Astrocyte (in vitro differentiated cells and primary cell): Measurements from ENCODE around the gene MAP1B. TPM values are rescaled to one million over a fixed set of nuclear protein-coding genes. Genes with fewer than 3 reads are reported as not detected.

Experiments used
- DNase-seq: peaks from one replicate; pipeline ENCODE4 v3.0.0-alpha.2; 2010; ENCODE audit warnings: low read depth
- FAIRE-seq: peaks from 2 replicates; lab custom pipeline; 2011; peaks lifted over from hg19 to GRCh38; lab: Jason Lieb, UNC
- H2AFZ ChIP-seq: 2 replicates; pipeline ENCODE4 v1.6.0; 2012; ENCODE audit warnings: low read depth, low read length, inconsistent platforms
- H3K27ac ChIP-seq: 2 replicates; pipeline ENCODE4 v1.5.1; 2011; ENCODE audit warnings: low read depth, low read length, inconsistent platforms
- H3K27me3 ChIP-seq: 2 replicates; pipeline ENCODE4 v1.6.0; 2011; ENCODE audit warnings: low read length, inconsistent platforms; ENCODE audit not compliant: insufficient read depth
- H3K36me3 ChIP-seq: 2 replicates; pipeline ENCODE4 v1.5.1; 2011; ENCODE audit warnings: low read length, inconsistent platforms; ENCODE audit not compliant: insufficient read depth
- H3K4me1 ChIP-seq: 2 replicates; pipeline ENCODE4 v1.5.1; 2011; ENCODE audit warnings: low read length, inconsistent platforms; ENCODE audit not compliant: insufficient read depth
- H3K4me2 ChIP-seq: 2 replicates; pipeline ENCODE4 v1.6.0; 2012; ENCODE audit warnings: low read length, inconsistent platforms
- H3K4me3 ChIP-seq: 2 replicates; pipeline ENCODE4 v1.5.1; 2011; ENCODE audit warnings: low read depth, mild to moderate bottlenecking, low read length, inconsistent platforms; ENCODE audit not compliant: insufficient read depth
- H3K79me2 ChIP-seq: 2 replicates; pipeline ENCODE4 v1.6.0; 2012; ENCODE audit warnings: mild to moderate bottlenecking, low read length, inconsistent platforms; ENCODE audit not compliant: insufficient read depth
- H3K9ac ChIP-seq: 2 replicates; pipeline ENCODE4 v1.6.0; 2012; ENCODE audit warnings: mild to moderate bottlenecking, low read length, inconsistent platforms
- H3K9me3 ChIP-seq: 2 replicates; pipeline ENCODE4 v1.5.1; 2012; ENCODE audit warnings: low read depth, mild to moderate bottlenecking, low read length, inconsistent platforms; ENCODE audit not compliant: insufficient read depth
- H4K20me1 ChIP-seq: 2 replicates; pipeline ENCODE4 v1.6.0; 2012; ENCODE audit warnings: low read length, inconsistent platforms; ENCODE audit not compliant: insufficient read depth
- H3K27ac Mint-ChIP-seq: one replicate; pipeline ENCODE4 v1.8.0; 2021; ENCODE audit warnings: mild to moderate bottlenecking, mixed read lengths; ENCODE audit not compliant: unreplicated experiment
- H3K27me3 Mint-ChIP-seq: one replicate; pipeline ENCODE4 v1.8.0; 2021; ENCODE audit warnings: low read depth, mixed read lengths; ENCODE audit not compliant: unreplicated experiment
- H3K36me3 Mint-ChIP-seq: one replicate; pipeline ENCODE4 v1.8.0; 2021; ENCODE audit warnings: low read depth, mixed read lengths; ENCODE audit not compliant: unreplicated experiment
- H3K4me1 Mint-ChIP-seq: one replicate; pipeline ENCODE4 v1.8.0; 2021; ENCODE audit warnings: low read depth, mixed read lengths; ENCODE audit not compliant: unreplicated experiment
- H3K4me3 Mint-ChIP-seq: one replicate; pipeline ENCODE4 v1.8.0; 2021; ENCODE audit warnings: mild to moderate bottlenecking, moderate library complexity, mixed read lengths; ENCODE audit not compliant: unreplicated experiment
- H3K9me3 Mint-ChIP-seq: one replicate; pipeline ENCODE4 v1.8.0; 2021; ENCODE audit warnings: mild to moderate bottlenecking, mixed read lengths; ENCODE audit not compliant: unreplicated experiment
- EZH2 ChIP-seq: IDR thresholded peaks from 2 replicates; pipeline ENCODE4 v1.6.1; 2012; ENCODE audit warnings: mild to moderate bottlenecking, low read length, inconsistent platforms; ENCODE audit not compliant: insufficient read depth
- total RNA-seq: library from RNA; stranded (reverse); gene quantifications from 2 replicates; pipeline ENCODE4 v1.2.1, GENCODE V29; 2021
- TF ChIP-seq, protein P1 (sequence below): IDR thresholded peaks from 2 replicates; pipeline ENCODE4 v1.5.1; 2011; ENCODE audit warnings: low read depth, mild to moderate bottlenecking, inconsistent platforms, low read length, moderate library complexity; ENCODE audit not compliant: insufficient read depth

MAP1B gene
- total RNA-seq, 1 donor from 2014 or later, result 476 TPM

DNA sequence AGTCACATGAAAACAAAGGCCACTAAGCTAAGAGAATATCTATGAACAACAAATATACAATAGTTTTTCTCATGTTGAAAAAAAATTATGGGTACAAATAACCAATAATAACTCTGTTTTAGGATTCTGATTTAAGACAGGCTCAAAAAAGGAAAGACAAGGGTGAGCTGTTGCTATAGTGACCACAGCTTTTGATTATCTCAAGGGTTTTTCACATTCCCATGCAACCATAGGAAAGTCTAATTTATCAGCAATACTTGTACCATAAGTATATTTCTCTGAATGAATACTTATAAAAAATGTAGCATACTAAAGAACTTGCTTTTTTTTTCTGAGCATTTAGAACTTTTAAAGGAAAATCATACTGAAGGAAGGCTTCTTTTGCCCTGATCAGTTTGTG, 144.7 kb downstream of the MAP1B start:
- H3K4me3 Mint-ChIP-seq, result no peak overlapping the region
- DNase-seq, result no peak
- Histone ChIP-seq H3K9me3 (no peaks in the 10 kb centered on the region), H3K27me3 (no peaks in the 10 kb centered on the region), H3K79me2 (peaks cover 13% of the 10 kb centered on the region), H2AFZ (no peak overlapping the region), H3K4me2 (no peak overlapping the region), H3K4me3 (no peak overlapping the region), H4K20me1 (no peaks in the 10 kb centered on the region), H3K9ac (no peak overlapping the region), H3K27ac (no peak overlapping the region), H3K4me1 (peaks cover 30% of the 10 kb centered on the region), H3K36me3 (no peaks in the 10 kb centered on the region)
- TF ChIP-seq, protein P1, sequence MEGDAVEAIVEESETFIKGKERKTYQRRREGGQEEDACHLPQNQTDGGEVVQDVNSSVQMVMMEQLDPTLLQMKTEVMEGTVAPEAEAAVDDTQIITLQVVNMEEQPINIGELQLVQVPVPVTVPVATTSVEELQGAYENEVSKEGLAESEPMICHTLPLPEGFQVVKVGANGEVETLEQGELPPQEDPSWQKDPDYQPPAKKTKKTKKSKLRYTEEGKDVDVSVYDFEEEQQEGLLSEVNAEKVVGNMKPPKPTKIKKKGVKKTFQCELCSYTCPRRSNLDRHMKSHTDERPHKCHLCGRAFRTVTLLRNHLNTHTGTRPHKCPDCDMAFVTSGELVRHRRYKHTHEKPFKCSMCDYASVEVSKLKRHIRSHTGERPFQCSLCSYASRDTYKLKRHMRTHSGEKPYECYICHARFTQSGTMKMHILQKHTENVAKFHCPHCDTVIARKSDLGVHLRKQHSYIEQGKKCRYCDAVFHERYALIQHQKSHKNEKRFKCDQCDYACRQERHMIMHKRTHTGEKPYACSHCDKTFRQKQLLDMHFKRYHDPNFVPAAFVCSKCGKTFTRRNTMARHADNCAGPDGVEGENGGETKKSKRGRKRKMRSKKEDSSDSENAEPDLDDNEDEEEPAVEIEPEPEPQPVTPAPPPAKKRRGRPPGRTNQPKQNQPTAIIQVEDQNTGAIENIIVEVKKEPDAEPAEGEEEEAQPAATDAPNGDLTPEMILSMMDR, result no peak
- no peak for TF ChIP-seq EZH2
- H3K27me3 Mint-ChIP-seq, result no peaks in the 10 kb centered on the region
- H3K27ac Mint-ChIP-seq, result no peak overlapping the region
- H3K36me3 Mint-ChIP-seq, result no peaks in the 10 kb centered on the region
- H3K4me1 Mint-ChIP-seq, result peaks cover 34% of the 10 kb centered on the region
- no peak for FAIRE-seq
- H3K9me3 Mint-ChIP-seq, result no peaks in the 10 kb centered on the region

DNA sequence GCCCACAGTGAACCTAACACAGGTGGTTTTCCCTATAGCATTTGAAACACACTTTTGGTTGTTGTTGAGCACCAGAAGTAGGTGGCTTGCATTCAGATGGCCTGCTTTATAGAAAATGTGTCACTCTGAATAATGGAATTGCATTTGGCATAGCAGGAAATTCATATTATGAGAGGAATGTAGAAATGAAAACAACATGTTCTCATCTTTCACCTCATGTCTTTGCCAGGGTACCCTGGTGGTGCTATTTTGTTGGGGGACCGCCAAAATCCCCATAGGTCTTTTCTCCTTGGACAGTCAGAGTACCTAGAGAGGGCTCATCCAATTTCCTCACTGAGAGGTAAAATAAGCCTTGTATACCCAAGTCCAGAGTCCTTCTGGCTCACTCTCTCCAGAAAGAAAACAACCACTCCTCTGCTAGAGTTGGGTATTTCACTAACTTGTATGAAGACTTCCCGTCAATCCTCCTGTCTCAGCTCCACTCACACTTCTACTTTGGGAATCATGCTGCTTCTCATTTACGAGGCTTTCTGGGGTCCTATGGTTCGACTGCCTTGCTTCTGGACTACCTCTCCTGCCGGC, 145.4 kb downstream of the MAP1B start:
- peak overlapping the region; percentile 33 for H3K4me2 ChIP-seq
- H3K4me1 Mint-ChIP-seq, result peaks cover 29% of the 10 kb centered on the region
- no peaks in the 10 kb centered on the region for H3K36me3 ChIP-seq
- H3K9me3 Mint-ChIP-seq, result no peaks in the 10 kb centered on the region
- no peaks in the 10 kb centered on the region for H3K27me3 ChIP-seq
- DNase-seq (no peak), FAIRE-seq (peak; percentile 52)
- peaks cover 13% of the 10 kb centered on the region for H3K79me2 ChIP-seq
- no peak overlapping the region for H3K4me3 ChIP-seq
- H4K20me1 ChIP-seq, result no peaks in the 10 kb centered on the region
- no peak overlapping the region for H3K9ac ChIP-seq
- no peaks in the 10 kb centered on the region for H3K36me3 Mint-ChIP-seq
- H3K4me3 Mint-ChIP-seq, result no peak overlapping the region
- H3K4me1 ChIP-seq, result peaks cover 23% of the 10 kb centered on the region
- TF ChIP-seq EZH2, result no peak
- TF ChIP-seq, protein P1, result no peak
- peak overlapping the region; percentile 12 for H3K27ac ChIP-seq
- no peak overlapping the region for H2AFZ ChIP-seq
- no peaks in the 10 kb centered on the region for H3K9me3 ChIP-seq
- no peak overlapping the region for H3K27ac Mint-ChIP-seq
- H3K27me3 Mint-ChIP-seq, result no peaks in the 10 kb centered on the region

GRCh38 chr5:72255237-72255636, 148.0 kb downstream of the MAP1B start:
- Histone ChIP-seq H3K4me2 (no peak overlapping the region), H4K20me1 (no peaks in the 10 kb centered on the region), H3K36me3 (no peaks in the 10 kb centered on the region), H3K27ac (no peak overlapping the region), H3K27me3 (no peaks in the 10 kb centered on the region), H3K4me3 (no peak overlapping the region), H3K4me1 (peaks cover 7% of the 10 kb centered on the region), H3K9me3 (no peaks in the 10 kb centered on the region), H2AFZ (no peak overlapping the region), H3K79me2 (peaks cover 11% of the 10 kb centered on the region), H3K9ac (no peak overlapping the region)
- FAIRE-seq (no peak), DNase-seq (no peak)
- Mint-ChIP-seq H3K4me3 (no peak overlapping the region), H3K27me3 (no peaks in the 10 kb centered on the region), H3K4me1 (peaks cover 17% of the 10 kb centered on the region), H3K36me3 (no peaks in the 10 kb centered on the region), H3K9me3 (no peaks in the 10 kb centered on the region), H3K27ac (no peak overlapping the region)
- no peak for TF ChIP-seq EZH2
- TF ChIP-seq, protein P1, result no peak
